Tibial artery (tissue), 4 donors: ENCODE measurements around the gene P2RY6.

ENCODE experiments used
- DNase-seq, 2 donors: peaks; one replicate each; pipeline ENCODE4 v3.0.0-alpha.2; 2019
- H3K27ac ChIP-seq, 2 donors: fragments of 200-600 bp; sonication (generic) in 1 of 2; 1 replicate in 1 of 2; 2 replicates in 1 of 2; pipeline ENCODE4 v1.5.1; 2018 to 2019; ENCODE audit warnings: mild to moderate bottlenecking in 1 of 2
- H3K27me3 ChIP-seq, 2 donors: fragments of 200-600 bp; sonication (generic) in 1 of 2; one replicate each; pipeline versions ENCODE4 v1.5.1 to v1.6.0; 2016 to 2019
- H3K36me3 ChIP-seq, 3 donors: fragments of 200-600 bp; sonication (generic) in 2 of 3; one replicate each; pipeline ENCODE4 v1.5.1; 2016 to 2019; ENCODE audit warnings: mild to moderate bottlenecking in 2 of 3
- H3K4me1 ChIP-seq, 4 donors: fragments of 200-600 bp; sonication (generic) in 2 of 4; 1 replicate in 3 of 4; 2 replicates in 1 of 4; pipeline ENCODE4 v1.5.1; 2016 to 2019
- H3K4me3 ChIP-seq, 2 donors: fragments of 200-600 bp; sonication (generic) in 1 of 2; 1 replicate in 1 of 2; 2 replicates in 1 of 2; pipeline ENCODE4 v1.5.1; 2018 to 2019; ENCODE audit warnings: mild to moderate bottlenecking in 2 of 2
- H3K9me3 ChIP-seq, 3 donors: fragments of 200-600 bp; sonication (generic) in 1 of 3; one replicate each; pipeline ENCODE4 v1.5.1; 2016 to 2019
- CTCF ChIP-seq, 2 experiments: fragments of 200-600 bp in 1 of 2; fragments of 450-650 bp in 1 of 2; IDR thresholded peaks; one replicate each; pipeline ENCODE4 v1.5.1; 2017 to 2019; ENCODE audit warnings: antibody characterized with exemption in 2 of 2, mild to moderate bottlenecking in 1 of 2, moderate library complexity in 1 of 2
- intact Hi-C: fragments of 100-400 bp; cut with DNase I; formaldehyde crosslinking; loops from one replicate; pipeline ENCODE4 v1.15.0; 2023; ENCODE audit warnings: low total_unique reads

Gene P2RY6

GRCh38 chr11:73312851-73313327, 40.8 kb downstream of the P2RY6 start:
- peak in 1 of 2 donors; percentile 41 for DNase-seq
- Histone ChIP-seq H3K4me1 (peaks cover 0 to 84% (median 66%) of the 10 kb centered on the region in 4 donors), H3K4me3 (peak overlapping the region; percentile 90 to 92), H3K9me3 (no peaks in the 10 kb centered on the region), H3K36me3 (peaks cover 0 to 16% (median 13%) of the 10 kb centered on the region in 3 donors), H3K27ac (peak overlapping the region; percentile 97), H3K27me3 (no peaks in the 10 kb centered on the region)
- intact Hi-C loops, result no loop called here
- no peak for TF ChIP-seq CTCF (IDR thresholded peaks at IDR 0.05)

GRCh38 chr11:73313652-73314051, 41.5 kb downstream of the P2RY6 start:
- H3K9me3 ChIP-seq, result no peaks in the 10 kb centered on the region
- intact Hi-C loops, result no loop called here

GRCh38 chr11:73314117-73314961, 42.2 kb downstream of the P2RY6 start:
- Histone ChIP-seq H3K4me3 (peak overlapping the region; percentile 90 to 92), H3K27ac (peak overlapping the region; percentile 97), H3K4me1 (peaks cover 0 to 98% (median 79%) of the 10 kb centered on the region in 4 donors), H3K9me3 (no peaks in the 10 kb centered on the region), H3K27me3 (no peaks in the 10 kb centered on the region), H3K36me3 (peaks cover 0 to 16% (median 13%) of the 10 kb centered on the region in 3 donors)
- intact Hi-C loops, result no loop called here
- TF ChIP-seq CTCF (IDR thresholded peaks at IDR 0.05), result no peak
- peak in 1 of 2 donors; percentile 82 for DNase-seq

More at GRCh38 chr11:73313652-73314051, 41.5 kb downstream of the P2RY6 start:
- no peaks in the 10 kb centered on the region for H3K27me3 ChIP-seq
- H3K4me1 ChIP-seq, result peaks cover 0 to 91% (median 74%) of the 10 kb centered on the region in 4 donors
- peak overlapping the region; percentile 97 for H3K27ac ChIP-seq
- DNase-seq, result no peak
- H3K4me3 ChIP-seq, result peak overlapping the region; percentile 90 to 92
- peaks cover 0 to 16% (median 13%) of the 10 kb centered on the region in 3 donors for H3K36me3 ChIP-seq
- TF ChIP-seq CTCF (IDR thresholded peaks at IDR 0.05), result no peak

- intact Hi-C loops, result no loop called here
- H3K27me3 ChIP-seq, result no peaks in the 10 kb centered on the region
- H3K9me3 ChIP-seq, result no peaks in the 10 kb centered on the region
- peaks cover 0 to 13% (median 10%) of the 10 kb centered on the region in 3 donors for H3K36me3 ChIP-seq
- no peak for TF ChIP-seq CTCF (IDR thresholded peaks at IDR 0.05)
- peak overlapping the region; percentile 90 to 92 for H3K4me3 ChIP-seq
- H3K4me1 ChIP-seq, result peaks cover 0 to 100% (median 86%) of the 10 kb centered on the region in 4 donors
- DNase-seq, result no peak
- peak overlapping the region; percentile 97 for H3K27ac ChIP-seq
Observed at GRCh38 chr11:73315293-73316020, 43.3 kb downstream of the P2RY6 start.

GRCh38 chr11:73316422-73316821, 44.3 kb downstream of the P2RY6 start:
- Histone ChIP-seq H3K9me3 (no peaks in the 10 kb centered on the region), H3K4me1 (peaks cover 0 to 100% (median 90%) of the 10 kb centered on the region in 4 donors), H3K36me3 (peaks cover 0 to 3% (median 3%) of the 10 kb centered on the region in 3 donors), H3K4me3 (peak overlapping the region; percentile 90 to 92), H3K27ac (peak overlapping the region; percentile 97), H3K27me3 (no peaks in the 10 kb centered on the region)
- no peak for DNase-seq
- no peak for TF ChIP-seq CTCF (IDR thresholded peaks at IDR 0.05)
- intact Hi-C loops, result no loop called here
